ENCODE measurements around the gene AUTS2.

GRCh38 chr7:70094831-70095230, 496.6 kb downstream of the AUTS2 start:
- TF ChIP-seq CTCF (IDR thresholded peaks at IDR 0.05; ENCODE audit: insufficient read depth, low read length, poor library complexity, severe bottlenecking) (no peak), EZH2phosphoT487 (conservative IDR thresholded peaks at IDR 0.05; ENCODE audit: low read length) (no peak)

All from SU-DHL-6 (cell line).